GM18867 (cell line): ENCODE measurements around the gene PHACTR1.
"Not testable (repeated sequence)": the region's sequence is repeated elsewhere in the genome, so short reads cannot be mapped to it uniquely, and the experiment has no call there.

Experiments
- ATAC-seq: cut with Tn5 transposase; IDR thresholded peaks from one replicate; pipeline ENCODE4 v1.9.1; 2021; ENCODE audit warnings: mild to moderate bottlenecking, moderate library complexity; ENCODE audit not compliant: unreplicated experiment

Gene PHACTR1

DNA sequence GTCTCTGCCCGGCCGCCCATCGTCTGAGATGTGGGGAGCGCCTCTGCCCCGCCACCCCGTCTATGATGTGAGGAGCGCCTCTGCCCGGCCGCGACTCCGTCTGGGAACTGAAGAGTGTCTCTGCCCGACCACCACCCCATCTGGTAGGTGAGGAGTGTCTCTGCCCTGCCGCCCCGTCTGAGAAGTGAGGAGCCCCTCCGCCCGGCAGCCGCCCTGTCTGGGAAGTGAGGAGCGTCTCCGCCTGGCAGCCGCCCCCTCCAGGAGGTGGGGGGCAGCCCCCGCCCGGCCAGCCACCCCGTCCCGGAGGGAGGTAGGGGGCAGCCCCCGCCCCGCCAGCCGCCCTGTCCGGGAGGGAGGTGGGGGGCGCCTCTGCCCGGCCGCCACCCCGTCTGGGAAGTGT lies 417.3 kb downstream of the PHACTR1 start:
- ATAC-seq: not testable (repeated sequence)

DNA sequence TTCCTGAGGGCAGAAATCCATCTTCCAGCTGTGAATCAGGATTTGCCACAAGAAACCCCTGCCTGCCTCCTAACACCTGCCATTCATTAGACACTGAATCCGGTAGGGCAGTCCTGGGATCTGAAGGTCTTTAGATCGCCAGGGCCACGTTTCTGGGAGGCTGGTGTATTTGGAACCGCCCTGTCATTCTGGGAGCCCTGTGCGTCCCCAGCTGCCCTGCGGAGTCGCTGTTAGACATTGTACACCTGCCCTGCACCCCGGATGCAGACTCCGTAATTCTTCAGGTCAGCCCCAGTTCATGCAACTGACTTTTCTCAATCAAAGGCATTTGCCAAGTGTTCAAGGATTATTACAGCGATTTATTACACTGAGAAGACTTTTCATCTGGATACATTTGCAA lies 418.6 kb downstream of the PHACTR1 start:
- ATAC-seq: no peak

DNA sequence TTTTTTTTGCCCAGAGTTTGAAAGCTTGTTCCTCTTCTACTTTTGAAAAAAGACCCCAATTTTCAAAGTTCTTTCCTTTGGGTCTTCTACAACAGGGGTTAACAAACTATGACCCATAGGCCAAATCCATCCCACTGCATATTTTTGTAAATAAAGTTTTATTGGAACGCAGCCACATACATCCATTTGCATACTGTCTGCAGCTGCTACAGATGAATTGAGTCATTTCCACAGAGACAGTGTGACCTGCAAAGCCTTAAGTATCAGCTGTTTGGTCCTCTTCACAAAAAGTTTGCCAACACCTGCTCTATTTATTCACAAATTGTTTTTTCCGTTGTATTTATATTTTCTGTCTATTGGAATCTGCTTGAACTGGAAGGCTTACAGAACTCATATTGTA lies 422.6 kb downstream of the PHACTR1 start:
- ATAC-seq: no peak

DNA sequence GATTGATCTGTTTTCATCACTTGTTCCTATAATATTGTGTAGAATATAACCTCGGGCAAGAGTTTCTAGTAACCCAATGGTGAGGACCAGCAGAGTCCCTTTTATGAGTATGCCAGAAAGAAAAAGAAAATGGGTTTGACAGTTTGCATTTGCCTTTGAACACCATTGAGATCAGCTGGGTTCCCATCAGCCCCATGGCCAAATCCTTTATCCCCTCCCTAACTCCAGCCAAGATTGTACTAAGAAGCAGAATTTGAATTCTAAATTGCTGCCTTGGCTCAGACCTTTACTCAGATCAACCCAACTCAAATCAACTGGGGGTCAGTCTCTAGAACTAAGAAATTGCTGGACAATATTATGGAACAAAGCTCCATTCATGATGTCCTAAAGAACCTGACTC lies 424.4 kb downstream of the PHACTR1 start:
- no peak for ATAC-seq

DNA sequence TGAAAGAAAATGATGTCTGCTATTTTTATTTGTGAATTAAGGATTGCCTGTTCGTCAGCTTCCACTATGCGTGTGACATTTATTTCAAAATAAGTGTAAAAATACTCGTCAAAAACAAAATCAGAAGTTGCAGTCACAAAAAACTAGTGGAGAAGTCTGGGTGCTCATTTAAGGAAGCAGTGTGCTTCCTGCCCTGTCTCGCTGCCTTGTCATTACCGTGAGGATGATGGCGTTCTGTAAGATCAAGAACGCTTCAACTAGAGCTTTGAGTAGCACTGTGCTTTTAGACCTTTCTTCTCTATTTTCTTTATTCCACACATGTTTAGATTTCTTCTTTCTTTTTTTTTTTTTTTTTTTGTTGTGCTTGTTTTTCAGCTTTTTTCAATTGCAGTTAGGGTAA lies 424.8 kb downstream of the PHACTR1 start:
- ATAC-seq: no peak

DNA sequence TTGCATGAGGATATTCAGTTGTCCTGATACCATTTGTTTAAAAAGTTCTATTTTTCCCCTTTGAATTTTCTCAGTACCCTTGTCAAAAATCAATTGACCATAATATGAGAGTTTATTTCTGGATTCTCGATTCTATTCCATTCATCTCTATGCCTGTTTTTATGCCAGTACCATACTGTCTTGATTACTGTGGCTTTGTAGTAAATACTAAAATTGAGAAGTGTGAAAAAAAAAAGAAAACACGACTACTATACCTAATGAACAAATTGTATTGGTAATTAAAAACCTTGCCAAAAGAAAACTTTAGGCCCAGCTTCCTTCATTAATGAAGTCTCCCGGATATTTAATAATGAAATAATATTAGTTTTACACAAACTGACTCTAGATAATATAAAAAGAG lies 426.0 kb downstream of the PHACTR1 start:
- no peak for ATAC-seq

DNA sequence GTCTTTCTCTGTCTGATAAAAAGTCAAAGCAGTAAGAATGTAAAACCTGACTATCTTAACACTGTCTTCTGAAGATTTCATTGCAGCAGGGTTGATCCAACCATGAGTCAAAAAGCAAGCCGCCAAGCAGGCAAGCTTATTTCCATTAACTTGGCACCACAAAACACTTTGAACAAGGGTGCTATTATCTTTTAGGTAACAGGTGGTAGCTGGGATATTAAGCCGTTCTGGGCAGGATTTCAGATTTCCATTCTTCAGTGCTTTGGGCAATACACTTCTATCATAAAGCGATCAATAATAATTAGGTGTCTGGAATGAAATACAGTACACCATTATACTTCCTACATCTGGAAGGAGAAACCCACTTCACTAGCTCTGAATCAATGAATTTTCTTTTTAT lies 429.9 kb downstream of the PHACTR1 start:
- no peak for ATAC-seq

DNA sequence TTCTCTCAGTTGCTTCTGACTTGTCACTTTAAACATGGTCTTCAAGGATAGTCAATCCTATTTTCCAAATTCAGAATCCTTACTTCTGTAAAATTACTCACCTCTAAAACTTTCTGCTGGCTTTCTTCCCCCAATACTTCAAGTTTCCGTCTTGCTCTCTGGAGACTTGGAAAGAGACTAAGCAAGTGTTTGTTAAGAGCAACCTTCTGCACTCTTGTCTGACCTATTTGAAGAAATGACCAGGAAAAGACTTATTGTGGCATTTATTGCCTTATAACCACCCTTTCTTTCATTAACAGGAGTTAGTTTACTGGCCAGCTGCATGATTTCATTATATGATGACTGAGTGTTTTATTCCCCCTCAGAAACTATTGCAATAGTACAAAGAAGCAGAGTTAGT lies 430.8 kb downstream of the PHACTR1 start:
- no peak for ATAC-seq

DNA sequence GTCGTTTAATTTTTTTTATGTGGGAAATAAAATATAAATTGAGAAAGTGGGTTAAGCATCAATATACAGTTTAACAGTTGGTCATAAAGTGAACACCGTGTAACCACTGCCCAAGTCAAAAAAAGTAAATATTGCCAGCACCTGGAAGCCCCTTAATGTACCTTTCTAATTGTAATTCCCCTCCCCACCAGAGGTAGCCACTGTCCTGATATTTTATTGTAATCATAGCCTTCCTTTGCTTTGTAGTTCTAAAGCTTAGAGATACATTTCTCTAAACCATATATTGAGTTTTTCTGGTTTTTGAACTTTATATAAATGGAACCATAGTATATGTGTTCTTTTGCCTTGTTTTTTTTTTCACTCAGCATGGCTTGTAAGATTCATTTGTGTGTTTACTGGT lies 431.2 kb downstream of the PHACTR1 start:
- no peak for ATAC-seq

DNA sequence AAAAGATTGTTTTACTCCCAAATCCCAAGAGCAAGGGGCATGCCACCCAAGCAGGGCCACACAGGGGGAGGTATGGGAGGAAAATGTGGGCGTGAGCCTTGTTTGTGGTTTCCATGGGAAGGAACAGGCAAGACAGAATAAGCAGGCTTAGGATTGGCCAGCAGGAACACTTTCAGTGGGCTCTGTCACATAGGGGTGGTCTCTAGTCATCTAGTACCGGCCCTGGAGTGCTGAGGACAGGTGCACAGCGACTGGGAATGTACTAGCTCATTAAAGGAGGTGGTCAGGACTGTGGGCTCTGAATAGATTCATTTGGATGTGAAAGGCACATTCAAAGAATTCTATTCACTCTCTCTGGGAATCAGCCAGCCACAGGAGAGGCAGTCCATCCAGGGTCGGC lies 436.2 kb downstream of the PHACTR1 start:
- no peak for ATAC-seq

DNA sequence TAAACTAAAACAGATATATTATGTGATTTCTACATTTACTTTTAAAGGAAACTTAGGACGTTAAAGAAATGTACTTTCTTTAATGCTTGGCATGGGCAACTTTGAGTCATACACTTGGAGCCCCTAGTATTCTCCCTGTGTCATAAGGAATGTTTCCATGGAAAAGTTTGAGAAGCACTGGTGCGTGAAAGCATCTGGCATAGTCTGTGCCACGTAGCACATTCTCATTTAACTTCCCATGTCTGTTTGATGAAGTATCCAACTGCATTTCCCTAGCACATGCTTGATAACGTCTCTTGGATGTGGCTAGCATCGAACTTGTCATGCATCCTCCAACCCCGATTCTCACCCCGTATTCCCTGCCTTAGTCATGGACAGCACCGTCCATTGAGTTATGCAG lies 439.8 kb downstream of the PHACTR1 start:
- no peak for ATAC-seq

DNA sequence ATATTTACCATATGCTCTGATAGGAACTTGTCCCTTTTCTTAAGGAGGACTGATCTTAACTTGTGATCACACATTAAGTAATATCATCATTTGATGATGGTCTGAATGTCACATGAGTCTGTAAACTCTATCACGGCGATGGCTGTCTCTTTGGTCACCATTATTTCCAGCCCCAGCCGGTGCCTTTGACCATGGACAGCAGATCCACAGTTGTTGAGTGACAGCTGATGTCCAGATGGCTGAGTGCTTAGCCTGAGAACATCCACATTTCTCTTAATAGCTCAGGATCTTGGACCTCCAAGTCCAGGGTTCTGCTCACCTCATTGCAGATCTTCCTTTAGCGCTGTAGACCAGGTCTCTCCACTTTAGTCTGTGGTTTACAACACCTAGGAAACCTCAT lies 440.7 kb downstream of the PHACTR1 start:
- no peak for ATAC-seq

DNA sequence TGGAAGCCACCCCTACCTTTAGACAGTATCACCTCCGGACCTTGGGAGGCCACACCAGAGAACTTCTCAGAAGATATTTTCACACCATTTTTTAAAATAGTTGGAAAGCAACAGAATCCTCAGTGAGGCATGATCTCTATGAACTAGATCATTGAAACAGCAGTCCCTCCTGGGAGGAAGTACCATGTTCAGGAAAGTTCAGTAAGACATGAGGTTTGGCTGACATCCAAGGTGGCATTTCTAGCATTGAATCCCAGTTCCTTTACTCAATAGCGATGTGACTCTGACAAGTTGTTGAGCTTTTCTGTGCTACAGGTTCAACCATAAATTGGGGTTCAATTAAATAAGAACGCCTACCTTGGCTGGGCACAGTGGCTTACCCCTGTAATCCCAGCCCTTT lies 442.7 kb downstream of the PHACTR1 start:
- ATAC-seq: no peak

DNA sequence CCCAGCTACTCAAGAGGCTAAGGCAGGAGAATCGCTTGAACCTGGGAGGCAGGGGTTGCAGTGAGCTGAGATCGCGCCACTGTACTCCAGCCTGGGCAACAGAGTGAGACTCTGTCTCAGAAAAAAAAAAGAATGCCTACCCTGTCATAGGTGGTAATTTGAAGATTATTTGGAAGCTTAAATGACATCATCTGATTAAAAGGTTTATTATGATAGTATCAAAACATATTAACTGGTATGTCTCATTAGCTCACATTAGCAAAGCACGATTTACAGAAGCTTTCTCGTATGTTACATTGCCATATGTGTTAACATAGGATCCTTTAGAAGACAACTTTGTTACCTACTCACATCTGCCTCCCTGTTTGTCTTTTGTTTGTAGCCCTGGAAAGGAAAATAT lies 443.3 kb downstream of the PHACTR1 start:
- not testable (repeated sequence) for ATAC-seq

DNA sequence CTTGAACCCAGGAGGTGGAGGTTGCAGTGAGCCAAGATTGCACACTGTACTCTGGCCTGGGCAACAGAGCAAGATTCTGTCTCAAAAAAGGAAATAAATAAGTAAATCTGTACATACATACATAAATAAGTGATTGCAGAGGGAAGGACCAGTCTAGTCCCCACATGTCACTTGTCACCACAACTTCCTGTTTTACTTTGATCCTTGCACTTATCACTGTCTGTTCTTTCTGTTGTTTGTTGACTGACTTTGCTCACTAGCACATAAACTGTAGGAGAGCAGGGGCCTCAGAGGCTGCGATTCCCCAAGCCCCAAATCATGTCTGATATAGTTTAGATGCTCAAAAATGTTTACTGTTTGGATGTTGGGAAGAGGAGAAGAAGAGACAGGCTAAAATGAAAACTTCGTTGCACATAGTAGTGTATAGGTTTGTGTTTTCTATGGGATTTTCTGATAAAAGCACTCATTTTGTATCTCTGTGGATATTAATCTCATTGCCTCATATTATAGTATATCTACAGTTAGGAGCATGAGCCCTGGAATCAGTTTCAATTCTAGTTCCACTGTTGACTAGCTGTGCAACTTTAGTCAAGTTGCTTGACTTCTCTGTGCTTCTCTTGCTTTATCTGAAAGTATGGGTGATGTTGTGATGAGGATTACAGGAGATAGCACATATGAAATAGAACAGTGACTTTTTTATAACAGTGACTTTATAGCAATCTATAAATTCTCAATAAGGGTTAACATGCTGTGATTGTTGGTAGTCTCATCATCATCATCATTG lies 446.8 kb downstream of the PHACTR1 start:
- no peak for ATAC-seq

DNA sequence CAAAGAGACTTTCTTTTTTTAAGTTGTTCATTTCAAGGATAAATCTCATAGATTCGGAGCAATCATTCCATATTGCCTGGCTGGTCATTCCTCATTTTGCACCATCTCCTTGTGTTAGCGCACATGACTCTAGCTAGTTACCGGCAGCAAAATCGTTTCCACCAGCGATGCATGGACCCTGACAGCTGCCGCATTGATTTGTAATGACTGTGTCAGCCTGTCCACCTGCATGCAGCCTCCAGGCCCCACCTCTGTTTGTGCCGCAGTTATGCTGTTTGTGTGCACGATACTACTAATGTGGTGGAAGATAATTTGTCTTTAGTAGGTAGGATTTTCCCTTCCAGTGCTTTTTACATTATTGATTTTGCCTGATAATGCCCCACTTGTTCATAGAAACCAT lies 447.7 kb downstream of the PHACTR1 start:
- no peak for ATAC-seq

DNA sequence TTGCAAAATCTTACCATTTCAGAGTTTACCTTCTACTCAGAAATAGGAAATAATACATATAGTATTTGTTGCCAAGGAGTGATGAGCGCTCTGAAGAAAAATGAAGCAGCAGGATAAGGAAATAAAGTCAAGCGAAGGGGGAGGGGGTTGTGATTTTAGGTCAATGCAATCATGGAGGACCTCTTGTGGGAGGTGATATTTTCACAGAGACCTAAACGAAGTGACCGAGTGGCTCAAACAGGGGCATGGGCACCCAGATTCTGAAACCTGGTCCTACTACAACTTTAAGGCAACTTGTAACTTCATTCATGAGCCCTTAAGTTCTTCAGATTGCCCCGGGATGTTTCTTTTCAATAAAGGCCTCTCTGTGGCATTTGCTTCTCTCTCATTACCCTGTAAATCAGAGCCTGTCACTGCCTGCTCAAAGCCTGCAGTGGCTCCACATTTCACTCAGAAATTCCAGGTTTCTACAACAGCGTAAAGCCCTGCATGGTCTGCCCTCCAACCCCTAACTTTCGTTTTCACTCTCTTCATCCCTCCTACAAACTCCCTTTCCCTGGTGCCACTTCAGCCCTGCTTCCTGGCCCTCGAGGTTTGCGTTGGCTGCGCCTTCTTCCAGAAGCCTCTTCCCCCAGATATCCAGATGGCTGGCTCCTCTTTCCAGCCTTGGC lies 449.1 kb downstream of the PHACTR1 start:
- no peak for ATAC-seq

DNA sequence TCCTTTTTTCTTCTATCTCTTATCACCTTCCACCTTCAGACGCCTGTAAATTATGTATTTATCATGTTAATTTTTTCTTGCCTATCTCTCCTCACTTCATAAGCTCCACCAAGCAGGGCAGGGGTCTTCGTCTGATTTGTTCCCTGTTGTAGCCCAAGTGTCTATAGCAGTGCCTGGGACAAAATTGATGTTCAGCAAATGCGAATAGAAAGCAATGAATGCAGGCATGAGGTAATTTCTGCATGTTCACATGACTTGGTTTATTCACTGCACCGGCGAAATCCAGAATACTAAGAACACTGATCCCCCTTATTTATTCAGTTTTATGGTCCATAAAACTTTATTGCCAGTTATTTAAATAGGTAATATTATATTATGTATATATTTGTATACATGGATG lies 449.7 kb downstream of the PHACTR1 start:
- ATAC-seq: no peak

DNA sequence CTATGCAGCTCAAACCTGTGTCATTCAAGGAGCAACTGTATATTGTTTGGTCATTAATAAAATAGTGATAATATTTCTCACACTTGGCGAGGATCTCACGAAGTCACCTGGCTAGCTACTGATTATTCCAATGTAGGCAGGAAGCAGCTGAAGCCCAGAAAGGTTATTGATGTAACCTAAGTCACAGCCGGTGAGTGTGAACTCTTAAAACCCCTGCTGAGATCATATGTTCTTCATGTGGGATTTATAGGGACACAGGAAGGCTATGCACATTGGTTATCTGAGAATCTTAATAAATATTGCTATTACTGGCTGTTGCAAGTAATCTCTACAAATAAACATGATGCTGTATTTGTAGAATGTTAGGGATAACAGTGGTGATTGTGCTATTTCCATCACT lies 450.3 kb downstream of the PHACTR1 start:
- no peak for ATAC-seq

DNA sequence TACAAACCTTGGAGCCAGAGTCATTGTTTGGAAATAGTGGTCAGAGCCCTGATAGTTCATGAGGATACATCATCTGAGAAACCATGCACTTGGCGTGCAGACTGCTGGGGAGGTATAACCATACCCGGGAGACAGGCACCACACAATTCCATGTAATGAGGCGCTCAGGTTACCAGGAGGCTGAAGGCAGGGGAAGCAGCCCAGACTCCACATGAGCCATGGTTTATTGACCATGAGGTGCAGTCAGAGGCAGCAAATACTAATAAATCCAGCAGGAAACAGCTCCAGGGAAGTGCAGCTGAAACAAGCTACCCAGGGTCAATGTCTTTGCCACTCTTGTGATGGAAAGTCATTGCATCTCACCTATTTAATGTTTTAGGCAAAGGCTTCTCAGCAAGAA lies 455.7 kb downstream of the PHACTR1 start:
- no peak for ATAC-seq

DNA sequence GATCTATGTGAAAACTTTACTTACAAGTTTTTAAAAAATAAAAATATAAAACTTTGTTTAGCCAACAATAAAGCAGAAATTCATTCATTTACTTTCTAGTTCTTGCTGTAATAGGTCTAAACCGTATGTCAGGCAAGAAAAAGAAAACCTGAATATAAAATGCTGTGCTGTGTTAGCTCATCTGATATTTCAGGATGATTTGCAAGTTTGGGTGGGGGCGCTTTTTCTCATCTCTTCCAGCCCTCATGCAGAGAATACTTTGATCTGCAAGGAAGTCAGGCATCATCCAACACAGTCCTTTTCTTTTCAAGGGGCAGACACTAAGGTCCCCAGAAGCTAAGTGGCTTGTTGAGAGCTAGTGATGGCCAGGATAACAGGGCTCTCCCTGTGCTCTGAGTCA lies 458.5 kb downstream of the PHACTR1 start:
- no peak for ATAC-seq

DNA sequence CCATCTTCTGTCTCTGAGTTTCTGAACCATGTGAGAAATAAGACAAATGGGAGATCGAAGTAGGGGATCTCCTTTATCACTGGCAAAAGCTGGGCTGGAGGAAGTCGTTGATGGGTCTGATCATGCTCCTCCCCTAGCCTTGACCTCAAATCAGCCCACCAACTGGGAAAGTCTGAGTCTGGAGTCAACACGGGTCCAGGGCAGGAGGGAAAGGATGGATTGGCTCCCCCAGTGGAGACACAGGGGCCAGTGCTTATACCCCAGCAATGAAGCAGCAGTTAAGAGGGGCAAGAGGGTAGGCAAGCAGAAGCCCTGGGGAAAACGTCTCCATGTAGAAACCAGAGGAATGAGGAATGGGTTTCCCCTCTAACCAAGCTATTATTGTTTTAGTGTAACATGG lies 459.2 kb downstream of the PHACTR1 start:
- no peak for ATAC-seq

DNA sequence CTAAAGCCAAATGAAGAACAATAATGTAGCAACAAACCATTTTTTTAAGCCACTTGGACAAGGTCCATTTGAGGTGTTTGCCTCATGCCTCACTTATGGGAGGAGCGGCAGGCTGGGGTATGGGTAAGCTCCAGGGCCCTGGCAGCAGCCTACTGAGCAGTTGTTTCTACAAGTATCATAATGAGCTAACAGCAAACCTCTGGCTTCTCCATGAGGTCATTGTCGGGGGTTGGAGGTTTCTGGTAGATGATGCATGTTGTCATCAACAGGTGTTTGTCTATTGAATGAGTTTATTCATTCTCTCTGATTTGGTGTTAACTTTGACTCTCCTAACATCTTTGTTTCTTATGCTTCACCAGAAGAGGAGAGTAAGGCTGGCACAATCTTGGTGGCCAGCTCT lies 461.1 kb downstream of the PHACTR1 start:
- no peak for ATAC-seq
